ENCODE results near the gene R3HCC1L. TPM values are rescaled to one million over a fixed set of nuclear protein-coding genes. Genes with fewer than 3 reads are reported as not detected.

Gene R3HCC1L
- total RNA-seq, 4 donors from 2014 or later = 8.5 to 11.5 (median 11.0) TPM

- ATAC-seq (ENCODE audit: low FRiP score) (no peak), DNase-seq (ENCODE audit: low spot score) (no peak)
- TF ChIP-seq CTCF (IDR thresholded peaks at IDR 0.05) = no peak
Measured at GRCh38 chr10:98195120-98195519, 60.7 kb downstream of the R3HCC1L start.

GRCh38 chr10:98196985-98197384 is 62.5 kb downstream of the R3HCC1L start:
- no peak for ATAC-seq (ENCODE audit: low FRiP score)
- no peak for DNase-seq (ENCODE audit: low spot score)
- no peak for TF ChIP-seq CTCF (IDR thresholded peaks at IDR 0.05)

- TF ChIP-seq CTCF (IDR thresholded peaks at IDR 0.05) = no peak
- DNase-seq (ENCODE audit: low spot score) = no peak
- no peak for ATAC-seq (ENCODE audit: low FRiP score)
Measured at GRCh38 chr10:98201760-98202159, 67.3 kb downstream of the R3HCC1L start.

- TF ChIP-seq CTCF (IDR thresholded peaks at IDR 0.05) = no peak
- ATAC-seq (ENCODE audit: low FRiP score) = no peak
- no peak for DNase-seq (ENCODE audit: low spot score)
Measured at GRCh38 chr10:98202378-98202777, 67.9 kb downstream of the R3HCC1L start.

- ATAC-seq (ENCODE audit: low FRiP score) = no peak
- TF ChIP-seq CTCF (IDR thresholded peaks at IDR 0.05) = no peak
Measured at GRCh38 chr10:98205351-98205750, 70.9 kb downstream of the R3HCC1L start.

GRCh38 chr10:98208925-98209324 is 74.5 kb downstream of the R3HCC1L start:
- TF ChIP-seq CTCF (IDR thresholded peaks at IDR 0.05) = no peak

More at GRCh38 chr10:98205351-98205750, 70.9 kb downstream of the R3HCC1L start:
- DNase-seq (ENCODE audit: low spot score) = no peak

GRCh38 chr10:98209441-98209840 is 75.0 kb downstream of the R3HCC1L start:
- ATAC-seq (ENCODE audit: low FRiP score) (no peak), DNase-seq (ENCODE audit: low spot score) (no peak)
- TF ChIP-seq CTCF (IDR thresholded peaks at IDR 0.05) = no peak

More at GRCh38 chr10:98208925-98209324, 74.5 kb downstream of the R3HCC1L start:
- ATAC-seq (ENCODE audit: low FRiP score) (no peak), DNase-seq (ENCODE audit: low spot score) (no peak)

All from omental fat pad (tissue), 4 donors.